GM19468 (cell line): ENCODE data around the gene SETD3.
"Not testable (repeated sequence)": the region's sequence is repeated elsewhere in the genome, so short reads cannot be mapped to it uniquely, and the experiment has no call there.

Experiments
- ATAC-seq: cut with Tn5 transposase; IDR thresholded peaks from one replicate; pipeline ENCODE4 v1.9.1; 2021; ENCODE audit warnings: mild to moderate bottlenecking, moderate library complexity, moderate number of reproducible peaks; ENCODE audit not compliant: unreplicated experiment; ENCODE audit errors: extremely low read depth

Gene SETD3

GRCh38 chr14:99348816-99349614 is 131.6 kb downstream of the SETD3 start:
- no peak for ATAC-seq

GRCh38 chr14:99348231-99348630 is 132.4 kb downstream of the SETD3 start:
- ATAC-seq: not testable (repeated sequence)
